ENCODE measurements around the gene ANKRD13D.
"Not testable (repeated sequence)": the region's sequence is repeated elsewhere in the genome, so short reads cannot be mapped to it uniquely, and the experiment has no call there.

The ANKRD13D gene

GRCh38 chr11:67289226-67289650 is at the start of gene ANKRD13D:
ANKRD13D (plus strand) TSS chr11:67289303; CDS start chr11:67289461, 158 bp downstream.
- no peak for DNase-seq (ENCODE audit: low read depth in 4 of 4, low spot score in 1 of 4)

GRCh38 chr11:67239783-67240575 is 49.1 kb upstream of the ANKRD13D start:
- peak; percentile 74 to 96 (median 88) for DNase-seq (ENCODE audit: low read depth in 4 of 4, low spot score in 1 of 4)

GRCh38 chr11:67240576-67241389 is 48.3 kb upstream of the ANKRD13D start:
- DNase-seq (ENCODE audit: low read depth in 4 of 4, low spot score in 1 of 4): peak; percentile 60 to 78 (median 66)

GRCh38 chr11:67242548-67242947 is 46.6 kb upstream of the ANKRD13D start:
- no peak for DNase-seq (ENCODE audit: low read depth in 4 of 4, low spot score in 1 of 4)

- no peak for DNase-seq (ENCODE audit: low read depth in 4 of 4, low spot score in 1 of 4)
Measured at GRCh38 chr11:67243051-67243450, 46.1 kb upstream of the ANKRD13D start.

GRCh38 chr11:67245046-67245445 is 44.1 kb upstream of the ANKRD13D start:
- no peak for DNase-seq (ENCODE audit: low read depth in 4 of 4, low spot score in 1 of 4)

- DNase-seq (ENCODE audit: low read depth in 4 of 4, low spot score in 1 of 4): no peak
Measured at GRCh38 chr11:67247946-67248550, 41.1 kb upstream of the ANKRD13D start.

- DNase-seq (ENCODE audit: low read depth in 4 of 4, low spot score in 1 of 4): no peak
Measured at GRCh38 chr11:67248653-67249052, 40.5 kb upstream of the ANKRD13D start.

- DNase-seq (ENCODE audit: low read depth in 4 of 4, low spot score in 1 of 4): no peak
Measured at GRCh38 chr11:67250059-67251043, 38.8 kb upstream of the ANKRD13D start.

- no peak for DNase-seq (ENCODE audit: low read depth in 4 of 4, low spot score in 1 of 4)
Measured at GRCh38 chr11:67251841-67252240, 37.3 kb upstream of the ANKRD13D start.

- DNase-seq (ENCODE audit: low read depth in 4 of 4, low spot score in 1 of 4): no peak
Measured at GRCh38 chr11:67252831-67253239, 36.3 kb upstream of the ANKRD13D start.

- DNase-seq (ENCODE audit: low read depth in 4 of 4, low spot score in 1 of 4): no peak
Measured at GRCh38 chr11:67253872-67254624, 35.1 kb upstream of the ANKRD13D start.

GRCh38 chr11:67254798-67255197 is 34.3 kb upstream of the ANKRD13D start:
- no peak for DNase-seq (ENCODE audit: low read depth in 4 of 4, low spot score in 1 of 4)

GRCh38 chr11:67255353-67255752 is 33.8 kb upstream of the ANKRD13D start:
- no peak for DNase-seq (ENCODE audit: low read depth in 4 of 4, low spot score in 1 of 4)

GRCh38 chr11:67255864-67256263 is 33.2 kb upstream of the ANKRD13D start:
- DNase-seq (ENCODE audit: low read depth in 4 of 4, low spot score in 1 of 4): no peak

GRCh38 chr11:67256477-67257135 is 32.5 kb upstream of the ANKRD13D start:
- DNase-seq (ENCODE audit: low read depth in 4 of 4, low spot score in 1 of 4): no peak

GRCh38 chr11:67260406-67260805 is 28.7 kb upstream of the ANKRD13D start:
- DNase-seq (ENCODE audit: low read depth in 4 of 4, low spot score in 1 of 4): no peak

GRCh38 chr11:67260885-67261639 is 28.0 kb upstream of the ANKRD13D start:
- not testable (repeated sequence) for DNase-seq (ENCODE audit: low read depth in 4 of 4, low spot score in 1 of 4)

- no peak for DNase-seq (ENCODE audit: low read depth in 4 of 4, low spot score in 1 of 4)
Measured at GRCh38 chr11:67261640-67261945, 27.5 kb upstream of the ANKRD13D start.
